Bronchial epithelial cell (primary cell): ENCODE results near the gene KRT4. TPM values are rescaled to one million over a fixed set of nuclear protein-coding genes. Genes with fewer than 3 reads are reported as not detected.
A peak's percentile ranks its signal among the peaks of the same experiment; 100 is the strongest.
"Not testable (repeated sequence)": the region's sequence is repeated elsewhere in the genome, so short reads cannot be mapped to it uniquely, and the experiment has no call there.

Experiments used
- DNase-seq: peaks from one replicate; pipeline ENCODE4 v3.0.0-alpha.2; 2010; ENCODE audit warnings: low read depth
- FAIRE-seq: peaks from 2 replicates; lab custom pipeline; 2011; peaks lifted over from hg19 to GRCh38; lab: Jason Lieb, UNC
- H3K27me3 ChIP-seq: 2 replicates; pipeline ENCODE4 v1.5.1; 2011; ENCODE audit warnings: low read length; ENCODE audit not compliant: control insufficient read depth, insufficient read depth
- H3K36me3 ChIP-seq: 2 replicates; pipeline ENCODE4 v1.5.1; 2011; ENCODE audit warnings: low read length; ENCODE audit not compliant: control insufficient read depth, insufficient read depth
- H3K4me3 ChIP-seq: 2 replicates; pipeline ENCODE4 v1.5.1; 2011; ENCODE audit warnings: mild to moderate bottlenecking, low read depth, low read length, control low read depth
- total RNA-seq: library from RNA; depleted of rRNA; stranded (reverse); fragments of >200 nt; gene quantifications from 2 replicates; pipeline ENCODE4 v1.2.1, GENCODE V29; 2014
- TF ChIP-seq, protein P1 (sequence below): IDR thresholded peaks from 2 replicates; pipeline ENCODE4 v1.5.1; 2011; ENCODE audit warnings: mild to moderate bottlenecking, moderate library complexity, low read length, control low read depth, inconsistent platforms; ENCODE audit not compliant: insufficient read depth, severe bottlenecking

The KRT4 gene
- total RNA-seq, 1 donor from 2014 or later = 66.6 TPM

GRCh38 chr12:52856787-52857186, 42.9 kb upstream of the KRT4 start:
- DNase-seq = no peak
- Histone ChIP-seq H3K36me3 (no peaks in the 10 kb centered on the region), H3K4me3 (no peak overlapping the region), H3K27me3 (no peaks in the 10 kb centered on the region)
- TF ChIP-seq, protein P1, sequence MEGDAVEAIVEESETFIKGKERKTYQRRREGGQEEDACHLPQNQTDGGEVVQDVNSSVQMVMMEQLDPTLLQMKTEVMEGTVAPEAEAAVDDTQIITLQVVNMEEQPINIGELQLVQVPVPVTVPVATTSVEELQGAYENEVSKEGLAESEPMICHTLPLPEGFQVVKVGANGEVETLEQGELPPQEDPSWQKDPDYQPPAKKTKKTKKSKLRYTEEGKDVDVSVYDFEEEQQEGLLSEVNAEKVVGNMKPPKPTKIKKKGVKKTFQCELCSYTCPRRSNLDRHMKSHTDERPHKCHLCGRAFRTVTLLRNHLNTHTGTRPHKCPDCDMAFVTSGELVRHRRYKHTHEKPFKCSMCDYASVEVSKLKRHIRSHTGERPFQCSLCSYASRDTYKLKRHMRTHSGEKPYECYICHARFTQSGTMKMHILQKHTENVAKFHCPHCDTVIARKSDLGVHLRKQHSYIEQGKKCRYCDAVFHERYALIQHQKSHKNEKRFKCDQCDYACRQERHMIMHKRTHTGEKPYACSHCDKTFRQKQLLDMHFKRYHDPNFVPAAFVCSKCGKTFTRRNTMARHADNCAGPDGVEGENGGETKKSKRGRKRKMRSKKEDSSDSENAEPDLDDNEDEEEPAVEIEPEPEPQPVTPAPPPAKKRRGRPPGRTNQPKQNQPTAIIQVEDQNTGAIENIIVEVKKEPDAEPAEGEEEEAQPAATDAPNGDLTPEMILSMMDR = no peak
- peak; percentile 88 for FAIRE-seq

GRCh38 chr12:52856077-52856476, 42.2 kb upstream of the KRT4 start:
- not testable (repeated sequence) for DNase-seq, H3K36me3 ChIP-seq, H3K4me3 ChIP-seq, FAIRE-seq, H3K27me3 ChIP-seq

GRCh38 chr12:52851787-52852186, 37.9 kb upstream of the KRT4 start:
- FAIRE-seq (no peak), DNase-seq (no peak)
- Histone ChIP-seq H3K4me3 (no peak overlapping the region), H3K27me3 (no peaks in the 10 kb centered on the region), H3K36me3 (no peaks in the 10 kb centered on the region)
- TF ChIP-seq, protein P1 = no peak

- DNase-seq (no peak), FAIRE-seq (no peak)
- no peaks in the 10 kb centered on the region for H3K27me3 ChIP-seq
Measured at GRCh38 chr12:52850681-52851080, 36.8 kb upstream of the KRT4 start.

GRCh38 chr12:52849511-52849910, 35.6 kb upstream of the KRT4 start:
- Histone ChIP-seq H3K4me3 (no peak overlapping the region), H3K36me3 (no peaks in the 10 kb centered on the region), H3K27me3 (no peaks in the 10 kb centered on the region)
- DNase-seq (no peak), FAIRE-seq (no peak)
- TF ChIP-seq, protein P1 = no peak

More at GRCh38 chr12:52850681-52851080, 36.8 kb upstream of the KRT4 start:
- no peaks in the 10 kb centered on the region for H3K36me3 ChIP-seq
- TF ChIP-seq, protein P1 = no peak
- no peak overlapping the region for H3K4me3 ChIP-seq

DNA sequence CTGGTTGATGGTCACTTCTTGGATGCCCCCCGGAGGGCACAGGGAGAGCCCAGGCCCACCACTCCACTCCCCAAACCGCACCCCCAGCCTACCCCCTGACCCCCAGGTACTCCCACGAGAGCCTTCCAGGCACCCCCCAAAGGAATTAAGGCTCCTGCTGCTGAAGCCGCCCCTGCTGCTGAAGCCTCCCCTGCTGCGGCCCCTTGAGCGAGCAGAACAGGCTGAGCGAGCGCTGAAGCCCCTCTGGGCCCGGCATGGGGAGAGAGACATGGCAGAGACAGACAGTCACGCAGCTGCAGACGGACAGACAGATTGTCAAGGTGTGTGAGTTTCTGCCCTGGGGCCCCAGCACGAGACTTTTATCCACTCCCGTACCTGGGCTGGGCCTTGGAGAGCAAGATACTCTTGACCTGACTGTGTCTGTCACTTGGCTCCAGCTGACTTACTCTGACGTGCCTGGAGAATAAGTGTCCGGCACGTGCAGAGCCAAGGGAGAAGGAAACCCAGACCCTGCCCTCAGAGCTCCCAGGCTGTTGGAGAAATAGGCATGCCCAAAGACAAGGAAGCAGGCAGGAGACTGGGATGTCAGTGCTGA, 34.8 kb upstream of the KRT4 start, which contains the start of gene KRT78:
Gene KRT78, minus strand, starts transcription at position 334 of the 595 bp plus-strand sequence. Its CDS starts 64 bp downstream, at position 270.
- TF ChIP-seq, protein P1 = no peak
- FAIRE-seq = no peak
- no peak for DNase-seq
- Histone ChIP-seq H3K27me3 (no peaks in the 10 kb centered on the region), H3K4me3 (no peak within 1 kb of the TSS), H3K36me3 (no peaks in the 10 kb centered on the region)
